Measurements from ENCODE around the gene MRPL39. TPM values are rescaled to one million over a fixed set of nuclear protein-coding genes. Genes with fewer than 3 reads are reported as not detected.

The MRPL39 gene
- total and polyA plus RNA-seq, 2 of the 4 experiments (the other 2 are of a cell fraction), result 15.2 to 20.6 TPM

DNA sequence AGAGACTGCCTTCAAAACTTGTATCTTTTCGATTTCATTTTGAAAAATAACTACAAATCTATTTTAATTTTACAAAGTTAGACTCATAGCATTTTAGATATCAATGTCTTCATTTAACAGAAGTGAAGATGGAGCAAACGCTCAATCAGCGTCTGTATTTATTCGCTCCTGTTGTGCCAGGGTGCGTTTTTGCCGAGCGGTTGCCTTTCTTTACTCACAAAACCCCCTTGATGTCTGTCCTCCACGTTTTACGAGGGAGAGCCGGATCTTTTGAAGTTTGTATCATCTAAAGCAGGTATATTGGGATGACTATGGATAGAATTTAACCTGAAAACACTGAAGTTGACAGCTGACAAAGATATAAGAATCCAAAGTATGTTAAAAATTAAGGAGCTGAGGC is 44.6 kb downstream of the MRPL39 start:
- Histone ChIP-seq H3K4ac (ENCODE audit: low read depth, low read length) (peak overlapping the region; percentile 90; the same call in 1 of the 2 replicates), H3K23ac (ENCODE audit: low read depth, low read length) (peak overlapping the region; percentile 84), H3K4me2 (ENCODE audit: low read depth, low read length) (peak overlapping the region; percentile 83), H4K8ac (ENCODE audit: low read depth in 2 of 2, low read length in 2 of 2) (peak overlapping the region; percentile 81 to 94; a peak in 2 of 4 replicates), H2BK120ac (ENCODE audit: low read depth, low read length) (peak overlapping the region; percentile 90), H3K4me1 (ENCODE audit: control insufficient read depth, insufficient read depth, low read length) (peaks cover 11% of the 10 kb centered on the region), H4K5ac (ENCODE audit: low read depth, low read length) (no peak overlapping the region; the same call in 1 of the 2 replicates), H2BK20ac (ENCODE audit: low read depth, low read length) (peak overlapping the region; percentile 87), H3K36me3 (ENCODE audit: control insufficient read depth, insufficient read depth, low read length) (peaks cover 4% of the 10 kb centered on the region; the same call in 1 of the 2 replicates), H2AK9ac (replicated peaks; ENCODE audit: low read depth, low read length, poor library complexity) (peak overlapping the region; percentile 94), H3K27ac (ENCODE audit: insufficient read depth, low read length) (peak overlapping the region; percentile 17), H3K79me1 (ENCODE audit: low read depth in 1 of 2, low read length in 2 of 2) (peaks cover 16 to 48% of the 10 kb centered on the region in 2 experiments), H4K20me1 (ENCODE audit: insufficient read depth, low read length) (peaks cover 3% of the 10 kb centered on the region; the same call in 1 of the 2 replicates), H2AK5ac (ENCODE audit: low read depth, low read length) (peak overlapping the region; percentile 62; the same call in 1 of the 2 replicates), H2BK15ac (ENCODE audit: low read depth, low read length) (peak overlapping the region; percentile 68; the same call in 1 of the 3 replicates), H4K91ac (ENCODE audit: insufficient read depth, low read depth, low read length) (peak overlapping the region; percentile 82; the same call in 1 of the 2 replicates), H3K27me3 (ENCODE audit: control insufficient read depth, insufficient read depth, low read length) (no peaks in the 10 kb centered on the region), H2BK5ac (ENCODE audit: low read depth, low read length, poor library complexity, severe bottlenecking) (peak overlapping the region; percentile 89), H3K9ac (ENCODE audit: low read depth, low read length) (peak overlapping the region; percentile 82), H3K9me3 (ENCODE audit: control insufficient read depth, insufficient read depth, low read length) (no peaks in the 10 kb centered on the region), H3K14ac (replicated peaks; ENCODE audit: low read depth, low read length) (peak overlapping the region; percentile 83), H3K18ac (ENCODE audit: low read depth, low read length) (no peak overlapping the region), H3K9me1 (ENCODE audit: insufficient read depth, low read length) (peaks cover 18% of the 10 kb centered on the region), H3K56ac (ENCODE audit: extremely low read depth, insufficient read depth, low read length) (peak overlapping the region; percentile 96), H2AFZ (replicated peaks; ENCODE audit: low read length, poor library complexity) (peak overlapping the region; percentile 94), H3K4me3 (ENCODE audit: insufficient read depth, low read depth, low read length) (peak overlapping the region; percentile 77)
- BruUV-seq (replicated peaks), result no TSS peak
- intact Hi-C loops (cut with micrococcal nuclease) (loop anchor here (2.0 kb wide), 1 partner anchor 142 kb away; no protein-coding TSS in a partner anchor), dilution Hi-C loops (cut with HindIII; ENCODE audit: low sequenced_read_pairs, unreplicated experiment) (no loop called here), in situ Hi-C loops (cut with MboI; ENCODE audit: low sequenced_read_pairs) (loop anchor here (10.0 kb wide), 1 partner anchor 138 kb away; no protein-coding TSS in a partner anchor)
- no peak for ATAC-seq (ENCODE audit: low read depth)
- no CpG with 5 or more reads among the region's 10 CpGs for WGBS, 2 experiments (ENCODE audit: extremely low coverage in 2 of 2, insufficient read length in 1 of 2)
- DNase-seq, result no peak
- ChIA-PET CTCF (no interaction called here), POLR2A (ENCODE audit: unreplicated experiment) (no interaction called here)
- TF ChIP-seq MAZ (IDR thresholded peaks at IDR 0.05; ENCODE audit: borderline replicate concordance, low read depth, low read length) (no peak), CEBPB (IDR thresholded peaks at IDR 0.05; ENCODE audit: low read depth, low read length) (no peak), RCOR1 (IDR thresholded peaks at IDR 0.05; ENCODE audit: insufficient replicate concordance, low read length) (no peak), FOS (IDR thresholded peaks at IDR 0.05; ENCODE audit: low read depth, low read length) (no peak), MXI1 (IDR thresholded peaks at IDR 0.05; ENCODE audit: borderline replicate concordance, low read depth, low read length) (no peak), RFX5 (IDR thresholded peaks at IDR 0.05; ENCODE audit: low read depth, low read length) (no peak), BHLHE40 (IDR thresholded peaks at IDR 0.05; ENCODE audit: low read depth, low read length) (no peak), POLR2A (IDR thresholded peaks at IDR 0.05; ENCODE audit: low read depth, low read length) (no peak), RAD21 (IDR thresholded peaks at IDR 0.05; ENCODE audit: low read length) (no peak), SMC3 (IDR thresholded peaks at IDR 0.05; ENCODE audit: low read depth, low read length) (no peak), CHD1 (IDR thresholded peaks at IDR 0.05; ENCODE audit: low read depth, low read length) (no peak), NFE2L2 (IDR thresholded peaks at IDR 0.05; ENCODE audit: low read depth, low read length) (no peak), MAFK (IDR thresholded peaks at IDR 0.05; ENCODE audit: low read depth, low read length) (no peak)
- TF ChIP-seq, protein P1, sequence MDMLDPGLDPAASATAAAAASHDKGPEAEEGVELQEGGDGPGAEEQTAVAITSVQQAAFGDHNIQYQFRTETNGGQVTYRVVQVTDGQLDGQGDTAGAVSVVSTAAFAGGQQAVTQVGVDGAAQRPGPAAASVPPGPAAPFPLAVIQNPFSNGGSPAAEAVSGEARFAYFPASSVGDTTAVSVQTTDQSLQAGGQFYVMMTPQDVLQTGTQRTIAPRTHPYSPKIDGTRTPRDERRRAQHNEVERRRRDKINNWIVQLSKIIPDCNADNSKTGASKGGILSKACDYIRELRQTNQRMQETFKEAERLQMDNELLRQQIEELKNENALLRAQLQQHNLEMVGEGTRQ (IDR thresholded peaks at IDR 0.05; ENCODE audit: low read depth, low read length), result no peak
- TF ChIP-seq, protein P2, sequence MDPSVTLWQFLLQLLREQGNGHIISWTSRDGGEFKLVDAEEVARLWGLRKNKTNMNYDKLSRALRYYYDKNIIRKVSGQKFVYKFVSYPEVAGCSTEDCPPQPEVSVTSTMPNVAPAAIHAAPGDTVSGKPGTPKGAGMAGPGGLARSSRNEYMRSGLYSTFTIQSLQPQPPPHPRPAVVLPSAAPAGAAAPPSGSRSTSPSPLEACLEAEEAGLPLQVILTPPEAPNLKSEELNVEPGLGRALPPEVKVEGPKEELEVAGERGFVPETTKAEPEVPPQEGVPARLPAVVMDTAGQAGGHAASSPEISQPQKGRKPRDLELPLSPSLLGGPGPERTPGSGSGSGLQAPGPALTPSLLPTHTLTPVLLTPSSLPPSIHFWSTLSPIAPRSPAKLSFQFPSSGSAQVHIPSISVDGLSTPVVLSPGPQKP (IDR thresholded peaks at IDR 0.05; ENCODE audit: borderline replicate concordance, low read depth, low read length), result no peak
- TF ChIP-seq, protein P3, sequence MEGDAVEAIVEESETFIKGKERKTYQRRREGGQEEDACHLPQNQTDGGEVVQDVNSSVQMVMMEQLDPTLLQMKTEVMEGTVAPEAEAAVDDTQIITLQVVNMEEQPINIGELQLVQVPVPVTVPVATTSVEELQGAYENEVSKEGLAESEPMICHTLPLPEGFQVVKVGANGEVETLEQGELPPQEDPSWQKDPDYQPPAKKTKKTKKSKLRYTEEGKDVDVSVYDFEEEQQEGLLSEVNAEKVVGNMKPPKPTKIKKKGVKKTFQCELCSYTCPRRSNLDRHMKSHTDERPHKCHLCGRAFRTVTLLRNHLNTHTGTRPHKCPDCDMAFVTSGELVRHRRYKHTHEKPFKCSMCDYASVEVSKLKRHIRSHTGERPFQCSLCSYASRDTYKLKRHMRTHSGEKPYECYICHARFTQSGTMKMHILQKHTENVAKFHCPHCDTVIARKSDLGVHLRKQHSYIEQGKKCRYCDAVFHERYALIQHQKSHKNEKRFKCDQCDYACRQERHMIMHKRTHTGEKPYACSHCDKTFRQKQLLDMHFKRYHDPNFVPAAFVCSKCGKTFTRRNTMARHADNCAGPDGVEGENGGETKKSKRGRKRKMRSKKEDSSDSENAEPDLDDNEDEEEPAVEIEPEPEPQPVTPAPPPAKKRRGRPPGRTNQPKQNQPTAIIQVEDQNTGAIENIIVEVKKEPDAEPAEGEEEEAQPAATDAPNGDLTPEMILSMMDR (conservative IDR thresholded peaks at IDR 0.05; ENCODE audit: low read depth, low read length), result no peak
